Neural crest cell (in vitro differentiated cells): ENCODE data around the gene ACACA. TPM values are rescaled to one million over a fixed set of nuclear protein-coding genes. Genes with fewer than 3 reads are reported as not detected.

ENCODE experiments used
- DNase-seq: peaks from one replicate; pipeline ENCODE4 v3.0.0; 2021; ENCODE audit warnings: low read depth, mixed read lengths, low spot score
- H3K27ac Mint-ChIP-seq: one replicate; pipeline ENCODE4 v1.8.0; 2021; ENCODE audit warnings: mild to moderate bottlenecking, mixed read lengths; ENCODE audit not compliant: unreplicated experiment
- H3K27me3 Mint-ChIP-seq: 2 replicates; pipeline ENCODE4 v1.8.0; 2021; ENCODE audit warnings: low read depth, mild to moderate bottlenecking, mixed read lengths
- H3K36me3 Mint-ChIP-seq: 2 replicates; pipeline ENCODE4 v1.8.0; 2021; ENCODE audit warnings: low read depth, mild to moderate bottlenecking, mixed read lengths
- H3K4me1 Mint-ChIP-seq: 2 replicates; pipeline ENCODE4 v1.8.0; 2021; ENCODE audit warnings: mixed read lengths
- H3K4me3 Mint-ChIP-seq: one replicate; pipeline ENCODE4 v1.8.0; 2021; ENCODE audit warnings: mild to moderate bottlenecking, mixed read lengths
- H3K9me3 Mint-ChIP-seq: 2 replicates; pipeline ENCODE4 v1.8.0; 2021; ENCODE audit warnings: mixed read lengths
- total RNA-seq: library from RNA; stranded (reverse); gene quantifications from 2 replicates; pipeline ENCODE4 v1.2.1, GENCODE V29; 2021
- TF ChIP-seq, protein P1 (sequence below): fragments of 200-600 bp; sonication (generic); conservative IDR thresholded peaks from 2 replicates; pipeline ENCODE4 v1.5.0; 2021; ENCODE audit warnings: antibody characterized with exemption, mild to moderate bottlenecking

Gene ACACA
- total RNA-seq, 1 donor from 2014 or later: 211 TPM

DNA sequence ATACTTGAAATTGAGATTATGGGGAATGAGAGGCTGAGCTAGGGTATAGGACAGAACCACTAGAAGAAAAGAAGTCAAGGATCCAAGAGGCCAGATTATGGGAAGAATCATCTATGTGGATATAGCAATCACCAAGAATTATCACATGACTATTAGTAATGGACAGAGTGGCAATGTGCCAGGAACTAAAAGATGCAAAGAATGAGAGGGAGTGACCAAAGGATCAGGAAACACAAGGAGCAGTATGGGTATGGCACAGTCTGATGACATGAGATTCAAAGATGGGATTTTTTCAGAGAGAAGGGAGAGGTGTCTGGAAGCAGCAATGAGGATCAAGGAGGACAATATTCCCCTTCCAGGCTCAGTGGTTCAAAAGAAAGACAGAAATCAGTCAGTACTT, 245.7 kb downstream of the ACACA start:
- no peaks in the 10 kb centered on the region for H3K4me1 Mint-ChIP-seq
- peaks cover 39% of the 10 kb centered on the region for H3K36me3 Mint-ChIP-seq
- no peaks in the 10 kb centered on the region for H3K27me3 Mint-ChIP-seq
- H3K9me3 Mint-ChIP-seq: no peaks in the 10 kb centered on the region
- no peak overlapping the region for H3K27ac Mint-ChIP-seq
- DNase-seq: no peak
- TF ChIP-seq, protein P1, sequence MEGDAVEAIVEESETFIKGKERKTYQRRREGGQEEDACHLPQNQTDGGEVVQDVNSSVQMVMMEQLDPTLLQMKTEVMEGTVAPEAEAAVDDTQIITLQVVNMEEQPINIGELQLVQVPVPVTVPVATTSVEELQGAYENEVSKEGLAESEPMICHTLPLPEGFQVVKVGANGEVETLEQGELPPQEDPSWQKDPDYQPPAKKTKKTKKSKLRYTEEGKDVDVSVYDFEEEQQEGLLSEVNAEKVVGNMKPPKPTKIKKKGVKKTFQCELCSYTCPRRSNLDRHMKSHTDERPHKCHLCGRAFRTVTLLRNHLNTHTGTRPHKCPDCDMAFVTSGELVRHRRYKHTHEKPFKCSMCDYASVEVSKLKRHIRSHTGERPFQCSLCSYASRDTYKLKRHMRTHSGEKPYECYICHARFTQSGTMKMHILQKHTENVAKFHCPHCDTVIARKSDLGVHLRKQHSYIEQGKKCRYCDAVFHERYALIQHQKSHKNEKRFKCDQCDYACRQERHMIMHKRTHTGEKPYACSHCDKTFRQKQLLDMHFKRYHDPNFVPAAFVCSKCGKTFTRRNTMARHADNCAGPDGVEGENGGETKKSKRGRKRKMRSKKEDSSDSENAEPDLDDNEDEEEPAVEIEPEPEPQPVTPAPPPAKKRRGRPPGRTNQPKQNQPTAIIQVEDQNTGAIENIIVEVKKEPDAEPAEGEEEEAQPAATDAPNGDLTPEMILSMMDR: no peak
- H3K4me3 Mint-ChIP-seq: no peak overlapping the region

DNA sequence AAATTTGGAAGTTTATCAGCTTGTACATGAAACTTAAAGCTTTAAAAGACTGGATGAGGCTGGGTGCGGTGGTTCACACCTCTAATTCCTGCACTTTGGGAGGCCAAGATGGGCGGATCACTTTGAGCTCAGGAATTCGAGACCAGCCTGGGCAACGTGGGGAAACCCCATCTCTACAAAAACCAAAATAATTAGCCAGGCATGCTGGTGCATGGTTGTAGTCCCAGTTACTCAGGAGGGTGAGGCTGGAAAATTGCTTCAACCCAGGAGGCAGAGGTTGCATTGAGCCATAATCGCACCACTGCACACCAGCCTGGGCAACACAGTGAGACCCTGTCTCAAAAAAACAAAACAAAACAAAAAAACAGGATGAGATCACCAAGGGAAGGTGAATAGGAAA, 248.3 kb downstream of the ACACA start:
- H3K4me1 Mint-ChIP-seq: no peaks in the 10 kb centered on the region

DNA sequence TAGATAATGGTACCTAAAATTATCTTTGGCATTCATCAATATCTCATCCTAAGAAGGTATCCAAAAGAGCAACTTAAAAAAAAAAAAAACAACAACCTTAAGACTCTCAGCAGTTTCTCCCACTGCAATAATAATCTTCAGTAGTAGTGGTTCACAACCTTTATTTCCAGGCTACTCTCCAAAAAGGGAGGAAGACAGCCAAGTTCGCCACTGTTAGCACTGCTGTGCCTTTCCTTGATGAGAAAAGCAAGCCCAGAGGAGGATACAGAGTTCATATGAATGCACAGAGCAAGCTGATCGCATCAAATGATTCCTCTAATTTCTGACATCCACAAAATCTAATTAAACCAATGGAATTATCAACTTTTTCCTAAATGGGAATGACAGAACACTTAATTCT, 258.5 kb downstream of the ACACA start:
- TF ChIP-seq, protein P1: no peak
- H3K27ac Mint-ChIP-seq: no peak overlapping the region
- H3K36me3 Mint-ChIP-seq: peaks cover 29% of the 10 kb centered on the region
- no peaks in the 10 kb centered on the region for H3K27me3 Mint-ChIP-seq
- H3K4me1 Mint-ChIP-seq: peaks cover 14% of the 10 kb centered on the region
- H3K9me3 Mint-ChIP-seq: no peaks in the 10 kb centered on the region
- no peak for DNase-seq
- H3K4me3 Mint-ChIP-seq: no peak overlapping the region

More for the DNA sequence above, 248.3 kb downstream of the ACACA start:
- no peak for DNase-seq
- Mint-ChIP-seq H3K9me3 (no peaks in the 10 kb centered on the region), H3K4me3 (no peak overlapping the region), H3K27ac (no peak overlapping the region), H3K36me3 (peaks cover 38% of the 10 kb centered on the region), H3K27me3 (no peaks in the 10 kb centered on the region)
- TF ChIP-seq, protein P1: no peak

DNA sequence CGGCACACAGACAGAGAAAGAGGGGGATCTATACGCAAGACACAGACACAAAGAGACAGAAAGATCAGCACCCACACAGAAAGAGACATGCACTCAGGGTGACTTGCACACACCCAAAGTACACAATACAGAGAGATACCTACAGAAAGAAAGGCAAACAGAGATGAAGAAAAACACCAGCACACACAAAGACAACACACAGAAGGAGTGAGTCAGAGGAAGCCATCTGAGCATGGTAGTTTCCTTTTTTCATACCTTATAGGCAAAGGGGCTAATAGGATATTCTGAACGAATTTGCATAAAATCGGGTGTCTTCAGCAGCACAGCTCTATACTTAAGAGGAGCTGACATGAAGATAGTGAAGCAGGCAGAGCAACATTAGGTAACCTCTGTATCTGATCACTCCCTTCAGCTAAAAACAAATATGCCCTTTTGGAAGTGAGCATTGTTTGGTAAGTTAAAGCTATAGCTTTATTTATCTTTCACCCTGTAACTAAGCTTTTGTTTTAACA, 259.3 kb downstream of the ACACA start:
- TF ChIP-seq, protein P1: no peak
- Mint-ChIP-seq H3K27ac (peak overlapping the region; percentile 81), H3K36me3 (peaks cover 24% of the 10 kb centered on the region), H3K9me3 (no peaks in the 10 kb centered on the region), H3K4me1 (peaks cover 18% of the 10 kb centered on the region), H3K4me3 (no peak overlapping the region), H3K27me3 (no peaks in the 10 kb centered on the region)
- DNase-seq: no peak

DNA sequence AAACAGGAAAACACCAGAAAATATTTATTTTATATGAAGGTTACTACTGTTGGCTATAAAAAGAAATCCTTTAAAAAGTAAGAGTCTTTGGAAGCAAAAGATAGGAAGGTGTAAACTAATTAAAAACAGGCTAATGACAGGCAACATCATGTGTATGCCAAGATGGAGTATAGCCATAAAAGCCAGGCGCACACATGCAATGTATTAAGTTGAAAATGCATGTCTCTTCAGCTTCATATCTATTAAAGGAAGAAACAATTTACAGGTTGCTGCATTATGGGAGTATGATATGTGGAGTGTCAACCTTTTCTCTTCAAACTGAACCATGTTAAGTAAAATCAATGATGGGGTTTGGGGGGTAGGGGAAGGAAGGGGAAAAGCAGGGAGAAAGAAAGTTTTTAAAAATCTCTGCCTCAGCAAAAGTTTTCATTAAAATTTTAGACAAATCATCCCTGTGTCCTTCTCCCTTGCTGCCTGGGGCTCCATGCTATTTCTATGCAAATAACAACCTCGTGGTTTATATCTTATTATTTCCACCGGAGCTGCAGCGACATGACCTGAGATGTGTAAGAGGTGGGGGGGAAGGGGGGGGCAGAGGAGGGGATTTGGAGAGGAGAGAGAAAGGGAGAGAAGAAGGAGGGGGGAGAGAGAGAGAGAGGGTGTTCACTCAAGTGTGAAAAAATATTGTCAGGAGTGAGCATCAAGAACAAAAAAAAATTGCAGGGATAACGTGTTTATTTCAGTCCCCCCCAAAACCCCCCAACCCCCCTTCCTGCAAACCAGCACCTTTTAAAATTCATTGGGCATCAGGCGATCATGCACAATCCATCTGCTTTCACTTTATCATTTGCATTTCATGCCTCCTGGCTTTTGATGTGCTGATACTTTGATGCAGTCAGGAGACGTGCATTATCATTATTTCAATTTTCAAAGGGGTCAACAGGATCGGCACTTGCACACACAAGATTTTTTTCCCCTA, 260.3 kb downstream of the ACACA start:
- Mint-ChIP-seq H3K4me1 (peaks cover 21% of the 10 kb centered on the region), H3K27ac (no peak overlapping the region), H3K9me3 (no peaks in the 10 kb centered on the region), H3K36me3 (peaks cover 24% of the 10 kb centered on the region), H3K27me3 (no peaks in the 10 kb centered on the region), H3K4me3 (no peak overlapping the region)
- TF ChIP-seq, protein P1: no peak
- no peak for DNase-seq
